H1 (cell line): ENCODE results near the gene ZCCHC18. TPM values are rescaled to one million over a fixed set of nuclear protein-coding genes. Genes with fewer than 3 reads are reported as not detected.

Source experiments
- ATF2 ChIP-seq: IDR thresholded peaks from 2 replicates; pipeline ENCODE4 v1.6.1; 2012; ENCODE audit warnings: low read length, inconsistent platforms
- EZH2 ChIP-seq: fragments of 200-600 bp; sonication (generic); IDR thresholded peaks from 2 replicates; pipeline ENCODE4 v1.7.1; 2012; ENCODE audit warnings: low read depth, mild to moderate bottlenecking, moderate library complexity, low read length, inconsistent platforms; ENCODE audit not compliant: severe bottlenecking
- JUND ChIP-seq: IDR thresholded peaks from 2 replicates; pipeline ENCODE4 v1.6.1; 2011; ENCODE audit warnings: mild to moderate bottlenecking, improper control_type of control experiment, low read length
- NANOG ChIP-seq: IDR thresholded peaks from 2 replicates; pipeline ENCODE4 v1.6.1; 2011; ENCODE audit warnings: low read length, low read depth, mild to moderate bottlenecking, inconsistent platforms; ENCODE audit not compliant: insufficient read depth, poor library complexity, severe bottlenecking
- TBP ChIP-seq: IDR thresholded peaks from 2 replicates; pipeline ENCODE4 v1.6.1; 2011; ENCODE audit warnings: low read depth, low read length, improper control_type of control experiment
- polyA plus RNA-seq, 7 experiments: library from polyadenylated mRNA; depleted of rRNA in 3 of 7; stranded (reverse) in 5 of 7; unstranded in 2 of 7; fragments of >200 nt in 5 of 7; fragments of 200-250 nt in 2 of 7; gene quantifications; 1 replicate in 5 of 7; 2 replicates in 1 of 7; 4 replicates in 1 of 7; pipeline versions ENCODE4 v1.2.1 to v1.2.3, GENCODE V29; 2011 to 2013; ENCODE audit warnings: missing spikeins in 2 of 7, mixed read lengths in 2 of 7
- total RNA-seq: library from RNA; stranded (reverse); fragmentation: NEBNext Ultra II Directional; extraction: Animal tissue kit (Norgen Biotek cat#: 25700); gene quantifications from 2 replicates; pipeline ENCODE4 v1.2.1, GENCODE V29; 2021

The ZCCHC18 gene
- total and polyA plus RNA-seq, 2 of the 8 experiments (the other 6 are each of a cell fraction or from before 2014, with no cell fraction given) = 3.7 to 8.8 TPM

GRCh38 chrX:104122829-104123228, 10.5 kb downstream of the ZCCHC18 start (continued):
- no peak for TF ChIP-seq ATF2
- no peak for TF ChIP-seq NANOG
- no peak for TF ChIP-seq EZH2
- TF ChIP-seq JUND = no peak
- no peak for TF ChIP-seq TBP
- TF ChIP-seq, all 59 proteins: peak for 0
